Ascending aorta (tissue), 2 donors: ENCODE data around the gene TNFAIP1. TPM values are rescaled to one million over a fixed set of nuclear protein-coding genes. Genes with fewer than 3 reads are reported as not detected.
A peak's percentile ranks its signal among the peaks of the same experiment; 100 is the strongest.

Experiments
- DNase-seq, 2 donors: peaks; one replicate each; pipeline ENCODE4 v3.0.0-alpha.2; 2019; ENCODE audit warnings: low spot score in 2 of 2
- H3K27ac ChIP-seq, 2 donors: fragments of 200-600 bp; sonication (generic); one replicate each; pipeline ENCODE4 v1.5.1; 2016 to 2017; ENCODE audit warnings: mild to moderate bottlenecking in 1 of 2
- H3K27me3 ChIP-seq: fragments of 200-600 bp; sonication (generic); one replicate; pipeline ENCODE4 v1.5.1; 2017
- H3K36me3 ChIP-seq, 2 donors: fragments of 200-600 bp; sonication (generic); one replicate each; pipeline ENCODE4 v1.5.1; 2016
- H3K4me1 ChIP-seq, 2 donors: fragments of 200-600 bp; sonication (generic); one replicate each; pipeline ENCODE4 v1.5.1; 2016 to 2017; ENCODE audit warnings: mild to moderate bottlenecking in 1 of 2
- H3K4me3 ChIP-seq, 2 donors: fragments of 200-600 bp; sonication (generic); one replicate each; pipeline ENCODE4 v1.5.1; 2016 to 2017; ENCODE audit warnings: mild to moderate bottlenecking in 1 of 2
- H3K9me3 ChIP-seq, 2 donors: fragments of 200-600 bp; sonication (generic); one replicate each; pipeline ENCODE4 v1.5.1; 2016
- CTCF ChIP-seq, 3 experiments: fragments of 200-600 bp in 2 of 3; fragments of 450-650 bp in 1 of 3; sonication (generic) in 2 of 3; IDR thresholded peaks; one replicate each; pipeline ENCODE4 v1.5.1; 2016 to 2019; ENCODE audit warnings: antibody characterized with exemption in 3 of 3, mild to moderate bottlenecking in 1 of 3, moderate library complexity in 1 of 3
- intact Hi-C: fragments of 100-400 bp; cut with DNase I; formaldehyde crosslinking; loops from one replicate; pipeline ENCODE4 v1.15.1; 2023
- total RNA-seq: library from RNA; depleted of rRNA; stranded (reverse); fragments of >200 nt; gene quantifications from one replicate; pipeline ENCODE4 v1.1.0, GENCODE V29; 2016

Gene TNFAIP1
- total RNA-seq, 1 donor from 2014 or later = 66.4 TPM

GRCh38 chr17:28371245-28372202 is 36.0 kb downstream of the TNFAIP1 start, which contains the start of gene SARM1:
Gene SARM1 (plus strand): TSS chr17:28371694. CDS start chr17:28372033, 339 bp downstream.
- intact Hi-C loops = loop anchor here (1.0 kb wide), 1 partner anchor 36 kb away; the partner anchor contains the start of genes IFT20 and TNFAIP1
- Histone ChIP-seq H3K36me3 (no peaks in the 10 kb centered on the region), H3K27me3 (no peaks in the 10 kb centered on the region), H3K4me3 (peak within 1 kb of the TSS; percentile 70 to 77), H3K4me1 (peaks cover 12% of the 10 kb centered on the region in 2 donors), H3K9me3 (no peaks in the 10 kb centered on the region), H3K27ac (peak within 1 kb of the TSS; percentile 75 to 86)
- TF ChIP-seq CTCF (IDR thresholded peaks at IDR 0.05) = no peak
- peak; percentile 54 to 94 for DNase-seq

GRCh38 chr17:28372203-28372944 is 36.8 kb downstream of the TNFAIP1 start:
- H3K4me3 ChIP-seq = peak overlapping the region; percentile 70 to 77
- no peaks in the 10 kb centered on the region for H3K9me3 ChIP-seq
- intact Hi-C loops = no loop called here
- TF ChIP-seq CTCF (IDR thresholded peaks at IDR 0.05) = no peak
- peaks cover 12% of the 10 kb centered on the region in 2 donors for H3K4me1 ChIP-seq
- H3K27ac ChIP-seq = peak overlapping the region; percentile 75 to 86
- no peak for DNase-seq
- H3K27me3 ChIP-seq = no peaks in the 10 kb centered on the region
- H3K36me3 ChIP-seq = no peaks in the 10 kb centered on the region

- H3K27me3 ChIP-seq = no peaks in the 10 kb centered on the region
- H3K36me3 ChIP-seq = no peaks in the 10 kb centered on the region
- TF ChIP-seq CTCF (IDR thresholded peaks at IDR 0.05) = no peak
- H3K9me3 ChIP-seq = no peaks in the 10 kb centered on the region
- peak overlapping the region; percentile 70 to 77 for H3K4me3 ChIP-seq
- DNase-seq = no peak
- peaks cover 12% of the 10 kb centered on the region in 2 donors for H3K4me1 ChIP-seq
- no peak overlapping the region for H3K27ac ChIP-seq
- intact Hi-C loops = no loop called here
Observed at GRCh38 chr17:28372945-28373274, 37.3 kb downstream of the TNFAIP1 start.

GRCh38 chr17:28379814-28380801 is 44.5 kb downstream of the TNFAIP1 start:
- H3K9me3 ChIP-seq = no peaks in the 10 kb centered on the region
- H3K4me1 ChIP-seq = no peaks in the 10 kb centered on the region
- intact Hi-C loops = no loop called here
- no peak for DNase-seq
- no peak overlapping the region for H3K27ac ChIP-seq
- no peaks in the 10 kb centered on the region for H3K27me3 ChIP-seq
- H3K4me3 ChIP-seq = no peak overlapping the region
- H3K36me3 ChIP-seq = peaks cover 4 to 5% of the 10 kb centered on the region in 2 donors
- TF ChIP-seq CTCF (IDR thresholded peaks at IDR 0.05) = no peak
